ENCODE data around the gene ABCC11.
"Not testable (repeated sequence)": the region's sequence is repeated elsewhere in the genome, so short reads cannot be mapped to it uniquely, and the experiment has no call there.

Gene ABCC11

DNA sequence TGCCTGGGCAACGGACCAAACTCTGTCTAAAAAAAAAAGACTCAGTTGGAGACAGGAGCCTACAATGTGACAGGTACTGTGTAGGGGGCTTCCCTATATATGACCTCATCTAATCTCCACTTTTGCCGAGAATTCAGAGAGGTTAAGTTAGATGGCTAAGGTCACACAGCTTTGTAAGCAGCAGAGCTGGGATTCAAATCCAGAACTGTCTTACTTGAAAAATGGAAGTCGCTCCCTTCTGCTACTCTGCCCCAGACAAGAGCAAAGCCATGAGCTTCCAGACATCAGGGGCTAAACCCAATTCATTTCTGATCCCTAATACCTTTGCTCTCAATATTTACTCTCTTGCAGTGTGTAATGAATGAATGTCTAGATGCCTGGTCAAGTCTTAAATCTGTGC lies 50.0 kb downstream of the ABCC11 start:
- DNase-seq = no peak

GRCh38 chr16:48194828-48195556 lies 52.3 kb downstream of the ABCC11 start:
- no peak for DNase-seq

DNA sequence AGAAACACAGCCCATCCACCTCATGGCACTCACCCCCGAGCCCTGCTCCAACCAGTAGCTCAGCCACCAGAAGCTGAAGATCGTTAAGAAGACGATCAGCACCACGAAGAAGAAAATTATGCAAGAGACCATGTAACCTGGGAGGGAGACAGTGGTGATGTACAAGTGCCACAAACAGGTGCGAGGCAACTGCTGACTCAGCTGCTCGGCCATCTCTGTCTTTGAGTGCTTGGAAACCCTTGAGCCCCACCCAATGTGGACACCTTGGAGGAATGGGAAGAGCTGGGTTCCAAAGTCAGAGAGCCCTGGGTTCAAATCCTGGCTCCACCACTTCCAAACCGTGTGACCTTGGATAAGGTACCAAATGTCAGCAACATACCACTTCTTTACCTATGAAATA lies 53.5 kb downstream of the ABCC11 start:
- DNase-seq = no peak

DNA sequence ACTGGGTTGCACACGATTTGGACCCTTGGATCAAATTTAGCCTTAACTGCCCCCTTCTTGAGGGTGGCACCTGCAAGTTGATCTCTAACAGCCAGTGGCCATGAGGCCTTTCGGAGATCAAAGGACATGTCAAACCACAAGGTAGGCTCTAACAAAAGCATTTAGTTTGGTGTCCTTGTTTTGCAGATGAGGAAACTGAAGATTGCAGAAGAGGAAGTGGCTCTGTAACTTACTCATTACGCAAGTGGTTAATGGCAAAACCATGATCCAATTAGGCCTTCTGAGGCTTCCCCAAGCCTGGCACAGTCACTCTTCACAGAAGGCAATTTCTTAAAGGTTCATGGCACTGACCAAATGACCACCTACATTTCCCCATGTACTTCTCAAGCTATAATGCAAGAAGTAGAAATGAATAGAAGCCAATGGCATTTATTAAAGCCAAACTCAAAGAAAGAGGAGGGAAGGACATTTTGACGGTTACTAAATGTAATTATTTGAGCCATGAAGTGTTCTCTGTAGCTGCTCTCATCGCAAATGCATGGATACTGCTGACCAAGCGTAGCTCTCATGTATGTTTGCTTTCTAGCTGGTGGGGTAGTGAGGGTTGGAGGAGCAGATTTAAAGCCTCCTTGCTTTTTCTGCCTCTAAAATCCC lies 58.8 kb downstream of the ABCC11 start:
- no peak for DNase-seq

- DNase-seq = no peak
These were observed 59.6 kb downstream of the ABCC11 start for GRCh38 chr16:48187779-48188178.

DNA sequence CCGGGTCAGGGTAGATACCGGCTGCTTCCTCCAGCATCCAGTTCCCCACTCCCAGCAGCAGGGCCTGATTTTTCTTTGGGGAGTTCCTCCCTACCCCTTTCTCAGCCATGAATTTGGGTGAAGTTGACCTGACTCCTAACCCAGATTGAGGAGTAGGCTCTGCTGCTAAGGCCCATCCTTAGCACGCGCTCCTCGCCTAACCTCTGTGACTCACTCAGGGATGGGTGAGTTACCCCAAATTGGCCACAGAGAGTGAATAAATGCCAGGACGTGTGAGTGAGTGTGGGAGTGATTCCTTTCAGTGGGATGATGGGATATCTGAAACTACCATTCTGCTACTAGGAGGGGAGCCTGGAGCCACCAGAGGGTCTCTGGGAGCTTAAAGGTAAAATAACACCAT lies 62.7 kb downstream of the ABCC11 start:
- no peak for DNase-seq

DNA sequence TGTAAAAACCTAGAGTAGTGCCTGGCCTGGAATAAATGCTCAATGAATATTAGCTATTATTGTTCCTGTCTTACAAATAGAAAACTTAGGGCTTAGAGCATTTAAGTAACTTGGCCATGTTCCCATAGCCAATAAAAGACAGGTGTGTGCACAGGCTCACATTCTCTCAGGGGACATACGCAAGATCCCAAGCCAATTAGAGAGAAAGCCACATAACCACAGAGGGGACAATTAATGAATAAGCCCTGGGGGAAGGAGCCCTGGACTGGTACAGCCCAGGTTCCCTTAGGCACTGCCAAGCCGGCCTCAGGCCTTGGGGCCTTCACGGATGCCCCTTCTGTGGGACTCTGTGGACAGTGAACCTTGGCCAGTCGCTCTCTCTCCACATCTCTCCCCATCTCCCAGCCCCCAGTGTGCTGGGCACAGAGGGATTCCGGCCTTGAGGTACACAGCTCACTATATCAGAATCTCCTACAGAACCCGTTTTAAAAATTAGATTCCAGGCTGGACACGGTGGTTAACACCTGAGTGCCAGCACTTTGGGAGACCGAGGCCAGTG lies 64.3 kb downstream of the ABCC11 start:
- DNase-seq = no peak

DNA sequence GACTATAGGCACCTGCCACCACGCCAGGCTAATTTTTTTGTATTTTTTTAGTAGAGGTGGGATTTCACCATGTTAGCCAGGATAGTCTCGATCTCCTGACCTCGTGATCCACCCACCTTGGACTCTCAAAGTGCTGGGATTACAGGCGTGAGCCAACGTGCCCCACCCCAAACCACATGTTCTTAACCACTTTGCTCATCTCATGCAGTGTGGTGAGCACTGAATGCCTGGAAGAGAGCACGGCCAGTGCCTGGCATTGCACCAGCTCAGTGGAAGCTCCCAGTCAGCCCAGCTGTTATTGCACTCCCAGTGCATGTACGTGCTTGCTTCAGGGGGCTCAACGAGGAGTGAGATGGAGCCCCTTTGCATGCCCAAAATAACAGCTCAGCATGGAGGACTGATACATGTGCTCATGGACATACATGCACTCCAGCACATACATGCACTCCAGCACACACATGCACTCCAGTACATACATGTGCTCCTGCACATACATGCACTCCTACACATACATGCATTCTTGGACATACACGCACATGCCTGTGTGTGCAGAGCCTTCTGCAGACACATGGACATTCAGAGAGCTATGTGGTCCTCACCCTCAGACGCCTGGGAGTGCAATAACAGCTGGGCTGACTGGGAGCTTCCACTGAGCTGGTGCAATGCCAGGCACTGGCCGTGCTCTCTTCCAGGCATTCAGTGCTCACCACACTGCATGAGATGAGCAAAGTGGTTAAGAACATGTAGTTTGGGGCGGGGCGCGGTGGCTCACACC lies 65.4 kb downstream of the ABCC11 start:
- DNase-seq = not testable (repeated sequence)

DNA sequence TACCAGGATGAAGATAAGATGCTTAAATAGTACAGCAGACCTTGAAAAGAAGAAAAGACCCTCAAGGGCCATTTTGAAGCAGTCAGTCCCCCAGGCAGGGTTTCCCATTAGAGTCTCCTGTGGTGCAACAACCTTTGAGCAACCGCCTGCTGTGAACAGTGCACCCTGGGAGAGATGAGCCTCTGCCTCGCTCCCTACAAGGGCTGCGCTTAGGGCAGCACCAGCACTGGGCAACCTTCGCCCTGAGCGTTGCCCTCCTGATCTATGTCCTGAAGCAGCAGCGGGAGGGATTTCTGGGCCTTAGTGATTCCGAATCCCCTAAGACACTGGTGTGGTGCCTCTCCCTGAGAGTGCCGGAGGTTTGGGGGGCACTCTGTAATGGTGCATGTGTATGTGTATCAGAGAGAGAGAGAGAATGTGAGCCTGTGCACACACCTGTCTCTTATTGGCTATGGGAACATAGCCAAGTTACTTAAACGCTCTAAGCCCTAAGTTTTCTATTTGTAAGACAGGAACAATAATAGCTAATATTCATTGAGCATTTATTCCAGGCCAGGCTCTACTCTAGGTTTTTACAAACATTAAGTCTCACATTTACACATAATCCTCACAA lies 66.4 kb downstream of the ABCC11 start:
- DNase-seq = no peak

GRCh38 chr16:48176635-48177408 lies 70.5 kb downstream of the ABCC11 start:
- no peak for DNase-seq

DNA sequence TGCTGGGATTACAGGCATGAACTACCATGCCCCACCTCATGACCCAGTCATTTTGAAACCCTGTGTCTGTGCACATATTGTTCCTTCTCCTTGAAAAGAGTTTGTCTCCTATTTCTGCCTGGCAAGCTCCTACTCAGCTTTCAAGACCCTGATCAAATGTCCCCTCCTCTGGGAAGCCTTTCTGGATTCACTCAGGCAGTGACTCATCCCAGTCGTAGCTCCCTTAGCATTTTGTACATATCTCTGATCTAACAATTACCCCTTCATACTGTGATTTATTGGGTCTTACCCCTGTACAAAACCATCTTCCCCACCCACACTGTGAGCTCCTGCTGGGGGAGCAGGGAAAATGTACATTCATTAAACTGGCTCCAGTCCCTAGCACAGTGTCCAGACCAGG lies 73.5 kb downstream of the ABCC11 start:
- DNase-seq = no peak

GRCh38 chr16:48172682-48173081 lies 74.7 kb downstream of the ABCC11 start:
- DNase-seq = no peak

- no peak for DNase-seq
These were observed 77.4 kb downstream of the ABCC11 start for GRCh38 chr16:48169896-48170295.

GRCh38 chr16:48168075-48168474 lies 79.3 kb downstream of the ABCC11 start:
- no peak for DNase-seq

GRCh38 chr16:48166617-48167016 lies 80.7 kb downstream of the ABCC11 start:
- DNase-seq = not testable (repeated sequence)

DNA sequence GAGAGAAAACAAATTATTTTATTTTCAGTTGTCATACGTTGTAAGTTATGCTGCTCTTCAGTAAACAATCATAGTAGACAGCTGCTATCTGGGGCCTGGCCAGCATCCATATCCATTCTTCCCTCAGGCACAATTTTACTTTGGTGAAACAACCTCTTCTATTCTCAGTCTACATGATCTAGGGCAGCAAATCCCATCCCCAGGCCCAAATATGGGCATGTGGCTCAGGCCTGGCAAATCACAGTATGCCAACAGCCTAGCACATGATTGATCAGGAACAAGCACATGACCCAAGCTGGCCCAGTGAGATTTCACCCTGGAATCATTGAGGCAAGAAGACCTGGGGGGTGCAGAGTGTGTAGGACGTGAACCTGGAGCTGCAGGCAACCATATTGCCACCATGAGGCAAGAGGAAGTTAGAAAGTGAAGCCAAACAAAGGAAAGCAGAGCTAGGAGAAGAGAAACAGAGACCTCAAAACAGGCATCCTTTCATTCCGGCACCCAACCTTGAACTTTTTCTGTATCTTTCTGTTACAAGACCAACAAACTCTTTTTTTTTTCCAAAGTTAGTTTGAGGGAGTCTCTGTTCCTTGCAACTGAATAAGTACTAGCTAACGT lies 81.3 kb downstream of the ABCC11 start:
- DNase-seq = no peak

DNA sequence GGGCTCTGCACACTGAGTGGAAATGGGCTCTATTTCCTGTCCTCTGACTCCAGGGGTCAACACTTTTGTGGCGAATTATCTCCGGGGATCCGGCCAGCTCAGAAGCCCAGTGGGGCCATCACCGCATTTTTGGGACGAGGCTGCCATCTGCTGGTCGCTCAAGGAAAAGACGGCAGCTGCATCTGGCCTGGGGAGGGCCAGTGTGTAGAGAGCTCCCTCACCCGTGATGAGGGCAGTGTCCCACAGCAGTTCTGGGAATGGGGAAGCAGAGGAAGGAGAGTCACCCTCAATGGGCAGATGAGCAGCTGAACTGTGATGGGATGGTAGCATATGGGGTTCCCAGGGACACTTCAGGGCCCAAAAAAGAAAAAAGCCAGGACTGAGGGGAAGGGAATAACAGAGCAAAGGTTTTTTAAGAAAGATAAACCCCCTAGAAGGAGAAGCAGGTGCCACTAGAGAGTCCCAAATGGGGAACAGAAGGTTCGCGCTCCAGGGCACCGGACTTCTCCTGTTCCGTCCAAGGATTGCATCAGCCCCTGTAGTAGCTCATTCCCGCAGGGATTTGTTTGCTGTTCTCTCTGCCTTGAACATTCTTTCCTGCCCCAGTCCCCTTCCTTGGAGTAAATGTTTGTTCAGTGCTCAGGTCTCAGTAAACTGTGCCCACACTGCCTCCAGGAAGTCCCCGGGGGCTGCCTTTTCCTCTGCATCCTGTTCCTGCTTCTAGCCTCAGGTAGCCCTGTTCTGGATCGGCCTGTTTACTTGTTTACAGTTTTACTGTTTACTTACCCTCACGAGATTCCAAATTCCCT lies 82.2 kb downstream of the ABCC11 start:
- DNase-seq = peak; percentile 74

DNA sequence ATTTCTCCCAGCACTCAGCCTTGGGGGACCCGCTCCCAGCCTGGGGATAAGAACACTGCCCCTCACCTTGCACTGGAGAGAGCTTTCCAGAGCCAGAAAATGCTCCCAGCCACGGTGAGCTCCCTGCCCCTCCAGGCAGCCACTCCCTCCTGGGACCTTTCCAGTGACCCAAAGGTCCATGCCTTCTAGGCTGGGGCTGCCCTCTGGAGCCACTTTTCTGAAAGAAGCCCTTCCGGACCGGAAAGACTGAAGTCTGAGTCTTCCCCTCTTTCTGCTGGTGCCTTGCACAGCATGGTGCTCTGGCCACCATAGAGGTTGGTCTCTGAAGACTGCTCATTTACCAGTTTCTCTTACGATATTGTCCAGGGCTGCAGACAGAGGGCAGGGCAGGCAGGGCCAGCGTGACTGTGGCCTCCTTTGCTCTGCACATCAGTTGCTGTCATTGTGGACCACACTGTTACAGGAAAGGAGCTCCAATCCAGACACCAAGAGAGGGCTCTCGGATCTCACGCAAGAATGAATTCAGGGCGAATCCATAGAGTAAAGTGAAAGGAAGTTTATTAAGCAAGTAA lies 84.4 kb downstream of the ABCC11 start:
- DNase-seq = no peak

- no peak for DNase-seq
These were observed 85.4 kb downstream of the ABCC11 start for GRCh38 chr16:48161906-48162305.

GRCh38 chr16:48160575-48160974 lies 86.8 kb downstream of the ABCC11 start:
- DNase-seq = no peak

- DNase-seq = no peak
These were observed 89.0 kb downstream of the ABCC11 start for GRCh38 chr16:48158296-48158695.
